ENCODE results near the gene SZT2. TPM values are rescaled to one million over a fixed set of nuclear protein-coding genes. Genes with fewer than 3 reads are reported as not detected.
"Not testable (repeated sequence)": the region's sequence is repeated elsewhere in the genome, so short reads cannot be mapped to it uniquely, and the experiment has no call there.

SZT2 gene
- total RNA-seq, 2 experiments from 2014 or later = 55.6 to 57.8 TPM

DNA sequence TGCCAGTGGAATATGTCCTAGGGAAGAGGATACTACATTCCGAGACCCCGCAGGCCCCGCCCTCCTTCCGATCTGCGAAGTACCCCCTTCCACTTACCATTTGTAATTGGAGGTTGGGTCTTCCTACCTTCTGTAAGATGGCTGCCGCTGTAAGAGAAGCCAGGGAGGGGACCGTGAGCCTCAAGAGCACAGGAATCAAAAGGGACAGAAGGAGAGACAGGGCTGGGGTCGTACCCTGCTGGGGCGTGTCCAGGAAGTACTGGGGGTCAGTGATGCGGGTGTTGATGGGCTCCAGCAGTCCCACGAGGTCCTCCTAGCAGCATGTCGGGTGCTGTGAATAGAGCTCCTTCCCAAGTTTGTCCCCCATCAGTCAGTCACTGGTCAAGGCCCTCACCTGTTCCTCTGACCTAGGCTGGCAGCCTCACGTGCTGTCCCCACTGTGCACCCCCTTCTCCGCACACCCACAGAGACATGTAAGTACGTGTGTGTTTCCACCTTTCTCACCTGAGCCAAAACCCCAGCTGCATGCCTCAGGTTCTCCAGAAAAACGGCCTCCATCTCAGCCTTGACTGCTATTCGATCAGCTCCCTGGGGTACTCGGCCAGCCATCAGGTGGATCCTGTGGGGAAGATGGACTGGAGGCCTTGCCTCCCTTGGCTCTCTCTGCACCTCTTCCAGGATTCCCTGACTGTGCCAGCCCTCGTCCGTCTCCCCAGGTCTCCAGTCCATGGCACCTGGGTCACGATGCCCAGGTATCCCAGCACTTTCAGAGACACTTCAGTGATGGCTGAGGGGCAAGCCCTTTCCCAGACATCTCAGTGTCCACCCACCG lies 62.2 kb downstream of the SZT2 start:
- no peak overlapping the region for H3K4me3 Mint-ChIP-seq
- no peak for DNase-seq
- H3K9me3 Mint-ChIP-seq = no peaks in the 10 kb centered on the region
- H3K36me3 Mint-ChIP-seq (ENCODE audit: low read depth) = peaks cover 47% of the 10 kb centered on the region
- H3K27me3 Mint-ChIP-seq = peaks cover 13% of the 10 kb centered on the region
- peaks cover 25% of the 10 kb centered on the region for H3K4me1 Mint-ChIP-seq
- ChIA-PET CTCF (no interaction called here), POLR2A (no interaction called here)
- H3K27ac Mint-ChIP-seq = no peak overlapping the region

DNA sequence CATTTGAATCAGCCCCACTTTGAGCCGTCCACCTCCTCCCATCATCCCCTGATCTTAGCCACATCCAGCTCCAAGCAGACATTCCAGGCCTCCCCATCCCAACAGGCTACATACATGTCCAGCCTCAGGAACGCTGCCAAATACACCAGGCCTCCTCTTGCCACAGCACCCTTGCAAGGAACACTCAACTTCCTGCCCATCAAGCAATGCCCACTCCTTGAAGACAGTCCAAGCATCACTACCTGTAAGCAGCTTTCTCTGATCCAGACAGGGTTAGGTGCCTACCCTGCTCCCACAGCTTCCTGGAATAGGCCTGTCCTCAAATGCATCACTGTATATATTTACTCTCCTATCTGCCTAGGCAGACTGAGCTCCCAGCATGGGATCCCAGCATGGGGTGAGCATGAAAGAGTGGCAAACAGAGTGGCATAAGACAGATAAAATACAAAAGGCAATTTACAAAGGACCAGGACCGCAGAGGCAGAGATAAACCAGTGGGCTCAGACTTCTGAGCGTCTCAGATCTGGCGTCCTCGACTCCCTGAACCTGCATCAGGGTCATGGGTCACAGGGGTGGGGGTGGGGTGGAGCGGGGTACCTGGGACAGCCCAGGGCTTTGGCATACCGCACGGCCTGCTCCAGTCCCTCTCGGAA lies 63.2 kb downstream of the SZT2 start:
- Mint-ChIP-seq H3K4me3 (peak overlapping the region; percentile 73), H3K27me3 (peaks cover 18% of the 10 kb centered on the region), H3K9me3 (no peaks in the 10 kb centered on the region), H3K27ac (peak overlapping the region; percentile 69), H3K4me1 (peaks cover 25% of the 10 kb centered on the region), H3K36me3 (ENCODE audit: low read depth) (peaks cover 37% of the 10 kb centered on the region)
- DNase-seq = no peak
- ChIA-PET CTCF (interaction anchor here (1.5 kb wide), 1 partner anchor 38 kb away, joined by 4 read pairs; no protein-coding TSS in a partner anchor), POLR2A (interaction anchor here (1.2 to 1.5 kb wide), 2 partner anchors 78 to 86 kb away, joined by 3 to 4 read pairs; partner anchors contain the start of gene PTPRF)

DNA sequence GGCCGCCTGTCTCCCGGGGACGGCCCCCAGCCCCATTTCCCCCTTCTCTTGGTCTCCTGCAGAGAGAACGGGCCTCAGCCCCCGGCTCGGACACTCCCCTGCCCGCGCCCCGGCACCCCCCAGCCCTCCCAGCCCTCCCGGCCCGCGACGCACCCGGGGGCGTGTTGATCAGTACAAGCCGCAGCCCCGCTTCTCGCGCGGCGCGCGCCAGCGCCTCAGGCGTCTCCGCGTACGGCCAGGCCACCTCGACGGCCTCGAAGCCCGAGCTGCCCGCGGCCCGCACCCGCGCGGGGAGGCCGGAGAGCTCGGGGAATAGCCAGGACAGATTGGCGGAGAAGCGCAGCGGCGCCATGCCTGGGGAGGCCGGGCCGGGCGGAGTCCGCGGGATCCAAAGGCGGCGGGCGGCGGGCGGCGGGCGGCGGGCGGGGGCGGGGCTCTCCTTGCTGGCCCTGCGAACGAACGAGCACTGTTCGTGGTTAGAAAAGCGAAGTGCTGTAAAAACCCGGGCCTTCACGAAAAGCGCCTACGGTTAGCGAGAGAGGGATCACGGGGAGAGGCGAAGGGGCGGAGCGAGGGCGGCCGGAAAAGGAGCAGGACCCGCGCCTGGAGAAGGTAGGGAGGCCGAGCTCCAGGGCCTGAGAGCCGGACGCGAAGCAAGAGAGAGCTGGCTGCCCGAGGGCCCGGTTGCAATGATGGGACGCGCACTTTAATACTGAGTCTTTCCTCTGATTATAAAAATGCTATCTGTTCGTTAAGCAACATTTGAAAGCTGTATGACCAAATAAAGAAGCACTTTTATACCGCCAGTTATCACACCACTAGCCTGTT lies 64.0 kb downstream of the SZT2 start, which contains the start of gene HYI:
Gene HYI (minus strand): TSS at position 490 of the 828 bp plus-strand sequence. CDS start 138 bp downstream, at position 352.
- Mint-ChIP-seq H3K27ac (peak within 1 kb of the TSS; percentile 77), H3K27me3 (peaks cover 26% of the 10 kb centered on the region)
- CTCF ChIA-PET = interaction anchor here (0.9 to 1.5 kb wide), 3 partner anchors 15 to 39 kb away, joined by 3 to 4 read pairs (median 3); no protein-coding TSS in a partner anchor

DNA sequence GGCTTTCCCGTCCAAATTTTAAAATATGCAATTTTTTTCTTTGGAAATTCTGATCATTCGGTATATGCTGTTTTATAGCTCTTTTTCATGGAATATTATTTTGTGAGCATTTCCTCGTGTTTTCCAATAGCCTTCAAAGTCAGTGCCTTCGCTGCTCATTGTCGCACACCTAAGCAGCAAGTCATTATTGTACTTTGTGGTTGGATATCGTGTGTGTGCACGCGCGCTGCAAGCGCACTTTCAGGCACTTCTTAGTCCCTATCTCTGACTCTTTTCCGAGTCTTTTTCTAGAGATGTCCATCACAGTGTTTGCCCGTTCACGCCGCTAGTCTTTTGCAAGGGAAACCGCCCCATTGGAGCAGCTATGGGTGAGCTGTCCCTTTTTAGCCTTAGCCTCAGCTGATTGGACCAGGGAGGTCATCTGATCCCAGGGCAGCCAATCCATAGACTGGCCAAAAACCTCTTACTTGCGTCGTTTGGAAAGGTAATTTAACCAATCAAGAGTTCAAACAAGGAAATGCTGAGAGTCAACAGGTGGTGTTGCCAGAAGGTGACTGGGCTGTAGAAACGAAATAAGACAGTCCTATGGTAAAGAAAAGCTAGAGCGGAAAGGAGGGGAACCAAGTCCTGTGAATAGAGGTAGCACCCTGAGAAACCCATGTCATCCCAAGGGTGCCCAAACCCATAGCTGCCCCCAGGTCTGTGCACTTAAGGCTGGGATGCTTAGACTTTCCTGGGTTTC lies 64.7 kb downstream of the SZT2 start:
- H3K36me3 Mint-ChIP-seq (ENCODE audit: low read depth) = peaks cover 28% of the 10 kb centered on the region
- peak overlapping the region; percentile 78 for H3K4me3 Mint-ChIP-seq
- DNase-seq = peak; percentile 78
- CTCF ChIA-PET = interaction anchor here (0.9 to 1.3 kb wide), 3 partner anchors 14 to 65 kb away, joined by 3 read pairs; partner anchors contain the start of genes MED8 and SZT2
- H3K27ac Mint-ChIP-seq = peak overlapping the region; percentile 77
- peaks cover 32% of the 10 kb centered on the region for H3K27me3 Mint-ChIP-seq
- H3K4me1 Mint-ChIP-seq = peaks cover 25% of the 10 kb centered on the region
- POLR2A ChIA-PET = interaction anchor here (0.6 to 1.9 kb wide), 17 partner anchors 12 to 772 kb away, joined by 3 to 10 read pairs (median 4); partner anchors contain the start of genes CDC20, ELOVL1, KDM4A and MED8
- H3K9me3 Mint-ChIP-seq = no peaks in the 10 kb centered on the region

More for the DNA sequence above, 64.0 kb downstream of the SZT2 start, which contains the start of gene HYI:
- Mint-ChIP-seq H3K4me3 (peak within 1 kb of the TSS; percentile 78), H3K4me1 (peaks cover 25% of the 10 kb centered on the region), H3K36me3 (ENCODE audit: low read depth) (peaks cover 35% of the 10 kb centered on the region), H3K9me3 (no peaks in the 10 kb centered on the region)
- DNase-seq = peak; percentile 79
- POLR2A ChIA-PET = interaction anchor here (0.6 to 1.9 kb wide), 15 partner anchors 11 to 771 kb away, joined by 3 to 10 read pairs (median 4); partner anchors contain the start of genes CDC20, KDM4A, MED8 and PTPRF

DNA sequence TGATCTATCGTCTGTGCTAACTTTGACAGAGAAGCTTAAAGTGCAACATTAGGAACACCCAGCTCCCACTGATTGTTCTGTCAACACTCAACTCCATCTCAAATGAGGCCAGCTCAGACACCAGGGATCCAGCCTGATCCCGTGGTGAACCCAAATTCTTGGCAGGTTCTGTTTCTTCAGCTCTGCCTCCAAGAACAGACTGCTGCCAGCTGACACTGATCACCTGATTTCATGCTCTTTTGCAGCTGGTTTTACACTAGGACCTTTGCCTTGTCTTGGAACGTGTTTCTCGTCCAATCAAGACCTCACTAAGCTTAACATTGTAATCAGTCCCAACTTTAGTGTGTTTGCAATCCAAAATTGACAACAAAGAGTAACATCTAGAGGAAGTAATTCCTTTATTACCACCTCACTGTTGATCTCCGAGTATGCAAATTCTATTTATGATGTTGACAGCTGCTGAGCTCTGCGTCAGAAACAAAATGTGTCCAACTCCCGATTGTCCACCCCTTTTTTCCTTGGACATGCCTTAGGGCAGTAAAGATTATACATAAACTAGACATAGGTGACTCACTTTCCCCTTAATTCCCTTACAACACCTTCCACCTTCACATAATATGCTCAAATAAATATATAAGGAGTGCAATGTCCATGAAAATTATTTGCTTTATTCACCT lies 65.7 kb downstream of the SZT2 start:
- Mint-ChIP-seq H3K4me1 (peaks cover 25% of the 10 kb centered on the region), H3K9me3 (no peaks in the 10 kb centered on the region), H3K36me3 (ENCODE audit: low read depth) (peaks cover 22% of the 10 kb centered on the region), H3K27ac (no peak overlapping the region), H3K27me3 (peaks cover 39% of the 10 kb centered on the region), H3K4me3 (no peak overlapping the region)
- POLR2A ChIA-PET = interaction anchor here (0.8 to 1.9 kb wide), 6 partner anchors 13 to 162 kb away, joined by 3 to 10 read pairs (median 4); partner anchors contain the start of gene ELOVL1
- DNase-seq = no peak
- CTCF ChIA-PET = interaction anchor here (1.0 kb wide), 1 partner anchor 66 kb away, joined by 3 read pairs; the partner anchor contains the start of genes MED8 and SZT2

DNA sequence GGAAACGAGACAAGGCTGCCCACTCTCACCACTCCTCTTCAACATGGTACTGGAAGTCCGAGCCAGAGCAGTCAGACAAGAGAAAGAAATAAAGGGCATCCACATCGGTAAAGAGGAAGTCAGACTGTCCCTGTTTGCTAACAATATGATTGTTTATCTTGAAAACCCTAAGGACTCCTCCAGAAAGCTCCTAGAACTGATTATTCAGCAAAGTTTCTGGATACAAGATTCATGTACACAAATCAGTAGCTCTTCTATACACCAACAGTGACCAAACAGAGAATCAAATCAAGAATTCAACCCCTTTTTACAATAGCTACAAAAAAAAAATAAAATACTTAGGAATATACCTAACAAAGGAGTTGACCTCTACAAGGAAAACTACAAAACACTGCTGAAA lies 68.7 kb downstream of the SZT2 start:
- H3K36me3 Mint-ChIP-seq (ENCODE audit: low read depth); H3K9me3 Mint-ChIP-seq; POLR2A ChIA-PET; DNase-seq; CTCF ChIA-PET; H3K27ac Mint-ChIP-seq; H3K4me3 Mint-ChIP-seq: not testable (repeated sequence)
- H3K27me3 Mint-ChIP-seq = peaks cover 42% of the 10 kb centered on the region
- peaks cover 19% of the 10 kb centered on the region for H3K4me1 Mint-ChIP-seq

DNA sequence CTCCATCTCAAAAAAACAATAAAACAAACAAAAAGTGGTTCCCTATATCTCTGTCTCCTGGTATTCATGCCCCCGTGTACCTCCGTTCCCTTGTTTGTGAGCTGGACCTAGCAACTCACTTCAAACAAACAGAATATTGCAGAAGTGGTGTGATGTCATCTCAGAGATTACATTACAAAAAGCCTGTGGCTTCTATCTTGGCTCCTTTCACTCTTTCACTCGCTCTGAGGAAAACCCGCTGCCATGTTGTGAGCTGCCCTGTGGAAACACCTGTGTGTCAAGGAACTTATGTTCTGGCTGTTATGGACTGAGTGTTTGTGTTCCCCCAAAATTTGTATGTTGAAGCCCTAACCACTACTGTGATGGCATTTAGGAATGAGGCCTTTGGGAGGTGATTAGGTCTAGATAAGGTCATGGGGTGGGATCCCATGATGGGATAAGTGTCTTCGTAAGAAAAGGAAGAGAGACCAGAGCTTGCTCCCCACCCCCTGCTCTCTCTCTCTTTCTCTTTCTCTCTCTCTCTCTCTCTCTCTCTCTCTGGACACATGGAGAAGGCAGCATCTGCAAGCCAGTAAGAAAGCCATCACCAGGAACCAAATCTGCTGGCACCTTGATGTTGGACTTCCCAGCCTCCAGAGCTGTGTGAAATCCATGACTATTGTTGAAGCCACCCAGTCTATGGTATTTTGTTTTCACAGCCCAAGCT lies 71.4 kb downstream of the SZT2 start:
- no peaks in the 10 kb centered on the region for H3K9me3 Mint-ChIP-seq
- H3K36me3 Mint-ChIP-seq (ENCODE audit: low read depth) = no peaks in the 10 kb centered on the region
- ChIA-PET CTCF (no interaction called here), POLR2A (interaction anchor here (1.0 kb wide), 1 partner anchor 26 kb away, joined by 3 read pairs; no protein-coding TSS in a partner anchor)
- no peak overlapping the region for H3K4me3 Mint-ChIP-seq
- peaks cover 3% of the 10 kb centered on the region for H3K4me1 Mint-ChIP-seq
- DNase-seq = no peak
- no peak overlapping the region for H3K27ac Mint-ChIP-seq
- peaks cover 34% of the 10 kb centered on the region for H3K27me3 Mint-ChIP-seq

DNA sequence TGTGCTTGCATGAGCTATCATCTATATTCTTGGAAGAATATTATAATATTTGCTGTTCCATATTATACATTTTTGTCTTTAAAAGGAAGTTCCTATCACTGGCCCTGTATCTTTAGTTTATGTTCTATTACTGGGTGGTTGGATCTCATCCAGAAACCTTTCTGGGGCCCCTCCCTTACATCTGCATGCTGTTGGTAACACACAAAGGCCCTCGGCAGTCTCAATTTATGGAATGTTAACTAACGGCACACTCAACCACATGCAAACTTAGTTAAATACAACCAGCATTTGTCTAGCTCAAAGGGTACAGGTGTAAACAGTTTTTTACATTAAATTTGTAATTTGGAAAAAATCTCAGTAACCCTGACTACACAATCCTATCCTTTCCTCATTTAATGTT lies 73.8 kb downstream of the SZT2 start:
- CTCF ChIA-PET = no interaction called here
- Mint-ChIP-seq H3K27me3 (peaks cover 18% of the 10 kb centered on the region), H3K27ac (no peak overlapping the region), H3K36me3 (ENCODE audit: low read depth) (no peaks in the 10 kb centered on the region), H3K9me3 (no peaks in the 10 kb centered on the region), H3K4me3 (no peak overlapping the region), H3K4me1 (peaks cover 7% of the 10 kb centered on the region)
- POLR2A ChIA-PET = no interaction called here
- DNase-seq = no peak

DNA sequence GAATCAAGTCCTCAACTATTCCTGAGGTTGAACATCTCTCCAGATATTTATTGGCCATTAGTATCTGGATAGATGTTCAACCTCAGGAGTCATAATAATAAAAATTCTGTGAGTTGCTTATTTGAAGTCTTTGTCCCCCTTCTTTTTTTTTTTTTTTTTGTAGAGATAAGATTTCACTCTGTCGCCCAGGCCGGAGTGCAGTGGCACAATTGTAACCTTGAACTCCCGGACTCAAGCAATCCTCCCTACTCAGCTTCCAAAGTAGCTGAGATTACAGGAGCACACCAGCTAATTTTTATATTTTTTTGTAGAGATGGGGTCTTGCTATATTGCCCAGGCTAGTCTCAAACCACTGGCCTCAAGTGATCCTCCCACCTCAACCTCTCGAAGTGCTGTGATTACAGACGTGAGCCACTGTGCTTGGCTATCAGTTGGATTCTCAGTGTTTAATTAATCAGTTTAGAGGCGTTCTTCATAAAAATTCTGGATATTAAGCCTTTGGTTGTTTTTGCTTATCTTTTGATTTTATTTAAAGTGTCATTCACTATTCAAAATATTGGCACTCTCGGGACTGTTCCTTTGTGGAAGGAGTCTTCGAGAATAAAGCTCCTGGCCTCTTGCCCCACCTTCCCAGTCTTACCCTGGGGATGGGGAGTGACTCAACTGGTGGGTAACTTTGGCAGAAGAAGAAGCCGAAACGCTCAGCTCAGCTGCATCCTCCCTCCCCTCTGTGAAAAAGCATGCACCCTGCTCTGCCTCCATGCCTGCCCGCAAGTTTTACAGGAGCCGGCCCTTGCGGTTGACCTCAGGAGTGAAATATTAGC lies 75.2 kb downstream of the SZT2 start:
- ChIA-PET POLR2A (no interaction called here), CTCF (no interaction called here)
- Mint-ChIP-seq H3K36me3 (ENCODE audit: low read depth) (no peaks in the 10 kb centered on the region), H3K4me3 (no peak overlapping the region), H3K27me3 (peaks cover 6% of the 10 kb centered on the region), H3K9me3 (no peaks in the 10 kb centered on the region), H3K27ac (no peak overlapping the region), H3K4me1 (peaks cover 7% of the 10 kb centered on the region)
- no peak for DNase-seq

DNA sequence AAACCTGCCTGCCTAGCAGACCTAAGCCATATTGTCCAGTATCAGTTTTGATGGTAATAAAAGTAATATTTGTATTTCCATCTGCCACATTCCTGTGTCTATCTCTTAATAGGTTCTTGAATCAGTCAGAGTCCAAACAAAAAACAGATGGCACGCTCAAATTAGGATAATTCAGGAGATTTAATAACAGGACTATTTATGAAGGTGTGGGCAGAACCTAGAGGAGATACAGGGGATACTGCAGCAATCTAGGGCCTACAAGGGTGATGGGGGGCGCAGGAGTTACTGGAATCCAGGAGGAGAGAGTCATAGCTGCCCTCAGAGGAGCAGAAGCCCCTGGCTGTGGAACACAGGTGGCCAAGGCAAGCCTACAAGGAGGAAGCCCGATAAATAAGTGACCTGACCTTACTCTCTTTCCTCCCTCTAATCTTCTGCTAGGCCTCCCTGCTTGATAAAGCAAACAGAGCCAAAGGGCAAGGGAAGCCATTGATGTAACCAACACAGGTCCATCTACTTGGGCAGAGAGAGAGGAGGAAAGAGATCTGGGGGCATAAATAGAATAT lies 75.9 kb downstream of the SZT2 start:
- ChIA-PET CTCF (no interaction called here), POLR2A (no interaction called here)

More for the DNA sequence above, 75.9 kb downstream of the SZT2 start:
- no peak for DNase-seq
- Mint-ChIP-seq H3K4me1 (peaks cover 7% of the 10 kb centered on the region), H3K36me3 (ENCODE audit: low read depth) (no peaks in the 10 kb centered on the region), H3K9me3 (no peaks in the 10 kb centered on the region), H3K4me3 (no peak overlapping the region), H3K27ac (no peak overlapping the region), H3K27me3 (peaks cover 3% of the 10 kb centered on the region)

Measured in activated CD4-positive, alpha-beta memory T cell treated with anti-CD3 and anti-CD28 coated beads, Interleukin-2, amount 10 ng/mL, durations not matched to agents 7 days and 5 days (primary cell).